Activated CD4-positive, alpha-beta T cell treated with anti-CD3 and anti-CD28 coated beads for 4 hours (primary cell): ENCODE measurements around the gene FKBP8.
"Not testable (repeated sequence)": the region's sequence is repeated elsewhere in the genome, so short reads cannot be mapped to it uniquely, and the experiment has no call there.

Experiments used
- DNase-seq, 2 donors: peaks; one replicate each; pipeline ENCODE4 v3.0.0-alpha.2; 2020

Gene FKBP8

GRCh38 chr19:18542941-18543813 lies at the start of gene FKBP8:
Gene FKBP8 (minus strand): TSS chr19:18543573. CDS start chr19:18541970, 1,603 bp downstream.
- DNase-seq: peak; percentile 93 to 94

DNA sequence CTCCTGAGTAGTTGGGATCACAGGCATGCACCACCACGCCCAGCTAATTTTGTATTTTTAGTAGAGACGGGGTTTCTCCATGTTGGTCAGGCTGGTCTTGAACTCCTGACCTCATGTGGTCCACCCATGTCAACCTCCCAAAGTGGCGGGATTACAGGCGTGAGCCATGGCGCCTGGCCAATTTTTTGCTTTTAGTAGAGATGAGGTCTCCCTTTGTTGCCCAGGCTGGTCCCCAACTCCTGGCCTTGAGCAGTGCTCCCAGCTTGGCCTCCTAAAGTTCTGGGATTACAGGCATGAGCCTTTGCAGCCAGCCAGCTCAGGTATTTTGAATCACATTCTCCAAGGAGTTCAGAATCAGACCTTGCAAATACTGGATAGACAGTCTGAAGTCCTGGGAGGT lies 49.4 kb upstream of the FKBP8 start:
- DNase-seq: not testable (repeated sequence)

DNA sequence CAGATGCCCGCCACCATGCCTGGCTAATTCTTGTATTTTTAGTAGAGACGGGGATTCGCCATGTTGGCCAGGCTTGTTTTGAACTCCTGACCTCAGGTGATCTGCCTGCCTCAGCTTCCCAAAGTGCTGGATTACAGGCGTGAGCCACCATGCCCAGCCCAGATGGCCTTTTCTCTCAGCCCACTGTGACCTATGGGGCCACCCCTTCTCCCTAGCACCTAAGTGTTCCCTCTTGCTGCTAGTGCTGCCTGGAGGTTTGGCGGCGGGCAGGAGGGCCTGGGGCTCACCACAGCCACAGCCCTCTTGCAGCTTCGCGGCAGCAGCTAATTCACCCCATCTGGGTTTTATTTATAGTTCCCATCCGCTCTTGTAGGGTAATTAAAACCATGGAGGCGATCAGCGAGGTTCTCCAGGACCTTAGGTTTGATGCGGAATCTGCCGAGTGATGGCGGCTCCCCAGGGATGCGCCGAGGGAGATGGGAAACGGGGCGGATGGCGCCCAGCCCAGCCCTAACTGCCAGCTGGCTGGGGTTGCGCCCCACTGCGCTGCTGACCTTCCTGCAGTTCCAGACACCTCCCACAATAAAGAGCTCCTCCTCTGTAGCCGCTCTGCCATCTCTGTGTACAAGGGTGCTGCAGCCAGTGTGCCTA lies 48.5 kb upstream of the FKBP8 start:
- no peak for DNase-seq

GRCh38 chr19:18590273-18591272 lies 47.2 kb upstream of the FKBP8 start:
- no peak for DNase-seq

DNA sequence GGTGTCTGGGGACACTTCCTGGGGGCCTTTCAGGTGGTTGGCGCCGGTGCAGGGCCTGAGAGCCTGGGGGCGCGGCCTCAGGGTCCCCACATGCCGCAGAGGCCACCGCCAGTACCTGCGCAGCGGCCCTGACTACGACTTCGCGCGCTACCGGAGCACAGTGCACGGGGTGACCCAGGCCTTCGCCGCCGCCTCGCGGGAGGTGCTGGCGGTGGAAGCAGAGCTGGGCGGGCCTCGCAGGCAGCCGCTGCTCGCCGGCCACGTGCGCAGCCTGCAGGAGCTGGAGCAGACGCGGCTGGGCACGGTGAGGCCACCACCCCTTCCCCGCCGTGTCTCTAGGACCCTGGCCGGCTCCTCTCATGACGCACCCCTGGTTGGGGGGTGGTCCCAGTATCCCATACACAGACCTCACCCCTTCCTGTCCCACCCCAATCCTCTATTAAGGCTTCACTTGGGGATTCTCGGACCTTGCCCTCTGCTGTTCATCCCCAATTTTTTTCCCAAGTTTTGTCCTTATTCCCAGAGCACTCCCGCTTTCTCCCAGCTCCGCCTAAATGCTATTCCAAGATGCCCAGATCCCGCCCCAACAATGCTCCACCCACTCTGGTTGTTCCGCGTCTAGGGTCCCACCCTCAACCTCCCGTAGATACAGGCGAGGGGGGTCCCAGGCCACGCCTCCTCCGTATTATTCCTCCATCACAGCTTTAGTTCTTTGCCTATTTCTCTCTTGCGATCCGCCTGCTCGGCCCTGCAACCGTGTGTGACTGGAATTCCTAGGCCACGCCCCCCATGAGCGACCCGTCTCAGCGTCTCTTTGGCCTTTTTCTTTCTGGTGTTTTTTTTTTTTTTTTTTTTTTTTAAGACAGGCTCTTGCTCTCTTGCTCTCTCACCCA lies 46.3 kb upstream of the FKBP8 start:
- peak; percentile 57 to 69 for DNase-seq

- peak; percentile 89 to 91 for DNase-seq
Observed at GRCh38 chr19:18588611-18589379, 45.4 kb upstream of the FKBP8 start, which contains the start of gene REX1BD. Gene REX1BD (plus strand): TSS chr19:18588798. CDS start chr19:18588802, 4 bp downstream.

GRCh38 chr19:18587962-18588610 lies 44.7 kb upstream of the FKBP8 start:
- no peak for DNase-seq

- DNase-seq: no peak
Observed at GRCh38 chr19:18587561-18587960, 44.2 kb upstream of the FKBP8 start.

DNA sequence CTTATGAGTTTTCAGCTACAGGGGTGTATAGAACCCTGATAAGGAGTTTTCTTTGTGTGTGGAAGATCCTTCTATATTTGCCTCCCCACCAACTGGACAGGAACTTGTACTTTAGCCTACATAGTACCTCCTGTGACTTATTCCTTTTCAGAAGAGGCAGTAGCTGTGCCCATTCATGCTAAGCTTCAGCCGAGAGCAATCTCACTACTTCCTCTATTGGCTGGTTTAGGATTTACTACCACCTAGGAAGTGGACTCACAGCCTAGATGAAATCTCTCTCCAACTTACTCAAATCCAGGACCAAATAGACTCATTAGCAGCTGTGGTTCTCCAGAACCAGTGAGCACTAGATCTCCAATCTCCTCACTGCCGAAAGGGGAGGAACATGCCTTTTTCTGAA lies 42.9 kb upstream of the FKBP8 start:
- no peak for DNase-seq

- DNase-seq: no peak
Observed at GRCh38 chr19:18580311-18580710, 36.9 kb upstream of the FKBP8 start.

DNA sequence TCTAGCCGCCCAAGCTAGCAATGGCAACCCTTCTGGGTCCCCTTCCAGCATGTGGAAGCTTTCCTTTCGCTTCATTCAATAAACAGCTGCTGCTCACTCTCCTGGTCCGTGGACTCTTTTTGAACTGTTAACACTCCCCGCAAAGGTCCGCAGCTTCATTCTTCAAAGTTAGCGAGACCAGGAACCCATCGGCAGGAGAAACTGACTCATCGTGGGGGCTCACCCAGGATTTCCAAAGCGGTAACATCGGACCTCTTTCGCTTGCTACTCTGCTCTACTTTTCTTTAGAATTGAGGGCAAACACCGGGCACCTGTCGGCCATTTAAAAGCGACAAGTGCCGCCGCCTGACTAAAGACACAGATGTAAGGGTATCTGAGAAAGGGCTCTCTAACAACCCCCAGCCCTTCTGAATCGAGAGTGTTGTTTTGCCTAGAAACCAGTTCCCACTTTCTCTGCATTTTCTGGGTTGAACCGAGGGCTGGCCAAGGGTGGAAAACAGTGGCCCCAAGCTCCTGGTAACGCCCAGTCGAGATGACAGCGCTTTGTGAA lies 34.1 kb upstream of the FKBP8 start:
- DNase-seq: no peak

- no peak for DNase-seq
Observed at GRCh38 chr19:18576383-18576782, 33.0 kb upstream of the FKBP8 start.

GRCh38 chr19:18574691-18575291 lies 31.4 kb upstream of the FKBP8 start:
- no peak for DNase-seq

DNA sequence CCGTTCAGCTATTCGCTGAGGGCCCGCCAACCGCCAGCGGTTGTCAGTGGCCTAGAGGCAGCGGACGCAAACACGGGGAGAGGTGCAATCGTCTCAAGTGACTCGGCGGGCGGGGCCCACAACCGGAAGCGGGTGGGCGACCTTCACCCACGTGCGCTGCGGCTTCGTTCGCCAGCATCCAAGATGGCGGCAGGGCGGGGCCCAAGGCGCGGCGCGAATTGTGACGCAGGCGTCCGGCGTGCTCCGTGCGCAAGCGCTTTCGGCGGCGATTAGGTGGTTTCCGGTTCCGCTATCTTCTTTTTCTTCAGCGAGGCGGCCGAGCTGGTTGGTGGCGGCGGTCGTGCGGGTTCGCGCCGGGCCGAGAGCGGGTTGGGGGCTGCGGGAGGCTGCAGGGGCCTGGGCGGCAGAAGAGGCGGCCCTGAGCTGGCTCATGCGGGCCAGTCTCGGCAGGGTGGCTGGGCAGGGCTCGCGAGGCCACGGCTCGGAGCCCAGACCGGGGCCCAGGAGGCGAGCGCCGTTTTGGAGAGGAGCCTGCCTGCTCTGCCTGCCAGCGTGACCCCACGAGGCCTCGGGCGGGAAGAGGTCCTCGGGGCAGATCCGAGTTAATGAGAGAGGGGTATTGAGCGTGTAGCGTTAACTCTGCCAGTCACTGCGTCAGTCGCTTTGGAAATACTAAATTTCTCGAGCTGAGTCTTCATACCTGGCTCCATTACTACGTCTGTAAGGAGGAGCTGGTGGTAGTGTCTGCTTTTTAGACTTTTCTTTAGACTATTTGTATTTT lies 28.4 kb upstream of the FKBP8 start, which contains the start of gene UBA52:
Gene UBA52, plus strand, starts transcription at position 294 of the 781 bp plus-strand sequence. CDS start 1,444 bp downstream, outside the sequence.
- peak; percentile 98 for DNase-seq

DNA sequence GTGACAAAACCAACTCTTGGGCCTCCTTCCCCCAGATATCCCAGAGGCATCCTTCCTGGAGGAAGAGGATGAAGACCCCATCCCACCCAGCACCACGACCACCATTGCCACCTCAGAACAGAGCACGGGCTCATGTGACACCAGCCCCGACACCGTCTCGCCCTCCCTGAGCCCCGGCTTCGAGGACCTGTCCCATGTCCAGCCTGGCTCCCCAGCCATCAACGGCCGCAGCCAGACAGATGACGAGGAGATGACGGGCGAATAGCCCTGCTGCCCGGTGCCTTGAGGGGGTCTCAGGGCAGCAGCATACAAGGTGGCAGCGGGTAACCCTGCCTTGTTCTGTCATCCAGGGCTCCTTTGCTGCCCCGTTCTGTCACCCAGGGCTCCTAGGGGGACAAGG lies 25.0 kb upstream of the FKBP8 start:
- no peak for DNase-seq

- no peak for DNase-seq
Observed at GRCh38 chr19:18566953-18567352, 23.6 kb upstream of the FKBP8 start.

GRCh38 chr19:18562086-18562485 lies 18.7 kb upstream of the FKBP8 start:
- no peak for DNase-seq

- no peak for DNase-seq
Observed at GRCh38 chr19:18559685-18560084, 16.3 kb upstream of the FKBP8 start.

DNA sequence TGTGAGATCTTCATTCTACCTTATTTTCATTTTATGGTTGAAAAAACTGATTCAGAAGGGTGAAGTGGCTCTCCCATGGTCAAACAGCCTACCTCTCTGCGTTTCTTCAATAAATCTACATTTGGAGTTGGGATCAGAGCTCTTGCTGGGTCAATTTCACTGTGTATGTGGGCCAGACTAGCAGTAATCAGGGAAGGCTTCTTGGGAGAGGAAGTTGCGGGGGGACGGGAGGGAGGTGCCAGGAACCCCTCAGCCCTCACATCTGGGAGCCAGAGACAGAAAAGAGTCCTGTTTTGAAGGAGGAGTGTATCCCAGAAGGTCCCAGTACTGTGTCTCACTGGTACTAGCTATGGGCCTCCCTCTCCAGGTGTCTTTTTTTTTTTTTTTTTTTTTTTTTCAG lies 15.2 kb upstream of the FKBP8 start:
- no peak for DNase-seq
